ENCODE data around the gene SEC62.
A peak's percentile ranks its signal among the peaks of the same experiment; 100 is the strongest.

The SEC62 gene

GRCh38 chr3:170043506-170043905 is 76.9 kb downstream of the SEC62 start:
- DNase-seq (ENCODE audit: low read depth in 1 of 2, low spot score in 1 of 2), result peak in 1 of 2 experiments; percentile 22
- Histone ChIP-seq H3K27me3 (ENCODE audit: insufficient read depth, poor library complexity, severe bottlenecking) (no peaks in the 10 kb centered on the region), H3K4me3 (replicated peaks; ENCODE audit: insufficient read depth, low read length) (no peak overlapping the region), H3K27ac (replicated peaks) (peak overlapping the region; percentile 83)
- TF ChIP-seq SPI1 (IDR thresholded peaks at IDR 0.05; ENCODE audit: borderline replicate concordance, low read depth) (no peak), REST (IDR thresholded peaks at IDR 0.05; ENCODE audit: insufficient replicate concordance, low read depth) (no peak), POLR2AphosphoS5 (IDR thresholded peaks at IDR 0.05; ENCODE audit: low read depth) (no peak), CTCF (IDR thresholded peaks at IDR 0.05; ENCODE audit: insufficient read depth, low read length) (no peak), GABPA (IDR thresholded peaks at IDR 0.05; ENCODE audit: low read depth) (no peak)

GRCh38 chr3:170044271-170044670 is 77.7 kb downstream of the SEC62 start:
- TF ChIP-seq CTCF (IDR thresholded peaks at IDR 0.05; ENCODE audit: insufficient read depth, low read length), result no peak
- TF ChIP-seq POLR2AphosphoS5 (IDR thresholded peaks at IDR 0.05; ENCODE audit: low read depth), result peak; percentile 35; the same call in 1 of the 2 replicates
- no peak for TF ChIP-seq SPI1 (IDR thresholded peaks at IDR 0.05; ENCODE audit: borderline replicate concordance, low read depth)
- TF ChIP-seq REST (IDR thresholded peaks at IDR 0.05; ENCODE audit: insufficient replicate concordance, low read depth), result no peak
- TF ChIP-seq GABPA (IDR thresholded peaks at IDR 0.05; ENCODE audit: low read depth), result no peak
- Histone ChIP-seq H3K4me3 (replicated peaks; ENCODE audit: insufficient read depth, low read length) (peak overlapping the region; percentile 17; the same call in 1 of the 2 replicates), H3K27ac (replicated peaks) (peak overlapping the region; percentile 83), H3K27me3 (ENCODE audit: insufficient read depth, poor library complexity, severe bottlenecking) (no peaks in the 10 kb centered on the region)
- peak in 1 of 2 experiments; percentile 29 for DNase-seq (ENCODE audit: low read depth in 1 of 2, low spot score in 1 of 2)

GRCh38 chr3:170044795-170045244 is 78.2 kb downstream of the SEC62 start:
- TF ChIP-seq POLR2AphosphoS5 (IDR thresholded peaks at IDR 0.05; ENCODE audit: low read depth), result peak; percentile 21; the same call in 1 of the 2 replicates
- no peak for TF ChIP-seq REST (IDR thresholded peaks at IDR 0.05; ENCODE audit: insufficient replicate concordance, low read depth)
- no peak for TF ChIP-seq GABPA (IDR thresholded peaks at IDR 0.05; ENCODE audit: low read depth)
- no peak for TF ChIP-seq CTCF (IDR thresholded peaks at IDR 0.05; ENCODE audit: insufficient read depth, low read length)
- TF ChIP-seq SPI1 (IDR thresholded peaks at IDR 0.05; ENCODE audit: borderline replicate concordance, low read depth), result peak; percentile 100
- H3K27ac ChIP-seq (replicated peaks), result peak overlapping the region; percentile 83
- H3K27me3 ChIP-seq (ENCODE audit: insufficient read depth, poor library complexity, severe bottlenecking), result no peaks in the 10 kb centered on the region
- DNase-seq (ENCODE audit: low read depth in 1 of 2, low spot score in 1 of 2), result peak in 1 of 2 experiments; percentile 85
- H3K4me3 ChIP-seq (replicated peaks; ENCODE audit: insufficient read depth, low read length), result peak overlapping the region; percentile 17; the same call in 1 of the 2 replicates

Data from HL-60 (cell line).